GM21825 (cell line): ENCODE measurements around the gene MAML3.

Source experiments
- ATAC-seq: cut with Tn5 transposase; IDR thresholded peaks from one replicate; pipeline ENCODE4 v1.9.1; 2021; ENCODE audit warnings: mild to moderate bottlenecking, moderate library complexity; ENCODE audit not compliant: unreplicated experiment

The MAML3 gene

GRCh38 chr4:140127422-140127821 lies 26.6 kb downstream of the MAML3 start:
- ATAC-seq, result no peak

GRCh38 chr4:140126261-140126660 lies 27.7 kb downstream of the MAML3 start:
- ATAC-seq, result no peak

- ATAC-seq, result no peak
These were observed 28.6 kb downstream of the MAML3 start for GRCh38 chr4:140125374-140125773.

- no peak for ATAC-seq
These were observed 30.2 kb downstream of the MAML3 start for GRCh38 chr4:140123666-140124377.

GRCh38 chr4:140122891-140123290 lies 31.1 kb downstream of the MAML3 start:
- no peak for ATAC-seq

GRCh38 chr4:140121646-140122045 lies 32.3 kb downstream of the MAML3 start:
- no peak for ATAC-seq

GRCh38 chr4:140118931-140119640 lies 34.9 kb downstream of the MAML3 start:
- no peak for ATAC-seq

- ATAC-seq, result no peak
These were observed 36.0 kb downstream of the MAML3 start for GRCh38 chr4:140117947-140118346.

GRCh38 chr4:140116442-140117104 lies 37.4 kb downstream of the MAML3 start:
- ATAC-seq, result peak; percentile 41

GRCh38 chr4:140115140-140115539 lies 38.8 kb downstream of the MAML3 start:
- ATAC-seq, result no peak

GRCh38 chr4:140113653-140114052 lies 40.3 kb downstream of the MAML3 start:
- ATAC-seq, result peak; percentile 67

- no peak for ATAC-seq
These were observed 41.4 kb downstream of the MAML3 start for GRCh38 chr4:140112576-140112975.

GRCh38 chr4:140111256-140111655 lies 42.7 kb downstream of the MAML3 start:
- no peak for ATAC-seq

- ATAC-seq, result no peak
These were observed 43.3 kb downstream of the MAML3 start for GRCh38 chr4:140110542-140111215.

- no peak for ATAC-seq
These were observed 44.2 kb downstream of the MAML3 start for GRCh38 chr4:140109737-140110136.

GRCh38 chr4:140109292-140109691 lies 44.7 kb downstream of the MAML3 start:
- ATAC-seq, result no peak

- no peak for ATAC-seq
These were observed 45.2 kb downstream of the MAML3 start for GRCh38 chr4:140108713-140109230.

GRCh38 chr4:140108243-140108642 lies 45.7 kb downstream of the MAML3 start:
- no peak for ATAC-seq

- no peak for ATAC-seq
These were observed 47.6 kb downstream of the MAML3 start for GRCh38 chr4:140106289-140106844.

- no peak for ATAC-seq
These were observed 48.5 kb downstream of the MAML3 start for GRCh38 chr4:140105436-140105835.

- ATAC-seq, result peak; percentile 81
These were observed 50.3 kb downstream of the MAML3 start for GRCh38 chr4:140103676-140104075.
